ENCODE data around the gene DAGLA. TPM values are rescaled to one million over a fixed set of nuclear protein-coding genes. Genes with fewer than 3 reads are reported as not detected.

DAGLA gene
- total and polyA plus RNA-seq, 10 donors: 0.27 to 5.0 (median 3.3) TPM

- 86 to 94% (median 90%) methylated on average over 18 of the region's 18 CpGs for WGBS, 5 donors
- H3K4me3 ChIP-seq: no peak overlapping the region
- no peaks in the 10 kb centered on the region for H3K36me3 ChIP-seq
Measured at GRCh38 chr11:61773809-61774208, 93.6 kb downstream of the DAGLA start.

GRCh38 chr11:61774411-61774810, 94.2 kb downstream of the DAGLA start:
- H3K9me3 ChIP-seq: no peaks in the 10 kb centered on the region
- H3K36me3 ChIP-seq: no peaks in the 10 kb centered on the region
- H3K4me1 ChIP-seq: peaks cover 8 to 39% (median 20%) of the 10 kb centered on the region in 6 donors
- no peak for DNase-seq
- no peak overlapping the region for H3K4me3 ChIP-seq
- WGBS, 5 donors: 83 to 90% (median 86%) methylated on average over 11 to 12 of the region's 12 CpGs
- intact Hi-C loops (cut with DNase I; ENCODE audit: low total_unique reads): no loop called here
- H3K27ac ChIP-seq: no peak overlapping the region
- H3K27me3 ChIP-seq (replicated peaks in 1 of 7): peaks cover 0 to 18% (median 0%) of the 10 kb centered on the region in 7 donors
- no peak for TF ChIP-seq POLR2A (IDR thresholded peaks at IDR 0.05)
- no peak for TF ChIP-seq POLR2AphosphoS5 (IDR thresholded peaks at IDR 0.05)
- TF ChIP-seq CTCF (IDR thresholded peaks at IDR 0.05 in 8 of 11, conservative IDR thresholded peaks at IDR 0.05 in 3 of 11): no peak

More at GRCh38 chr11:61773809-61774208, 93.6 kb downstream of the DAGLA start:
- peaks cover 8 to 39% (median 20%) of the 10 kb centered on the region in 6 donors for H3K4me1 ChIP-seq
- no peak overlapping the region for H3K27ac ChIP-seq
- intact Hi-C loops (cut with DNase I; ENCODE audit: low total_unique reads): no loop called here
- no peak for DNase-seq
- TF ChIP-seq POLR2AphosphoS5 (IDR thresholded peaks at IDR 0.05): no peak
- TF ChIP-seq POLR2A (IDR thresholded peaks at IDR 0.05): no peak
- TF ChIP-seq CTCF (IDR thresholded peaks at IDR 0.05 in 8 of 11, conservative IDR thresholded peaks at IDR 0.05 in 3 of 11): no peak
- peaks cover 0 to 18% (median 0%) of the 10 kb centered on the region in 7 donors for H3K27me3 ChIP-seq (replicated peaks in 1 of 7)
- no peaks in the 10 kb centered on the region for H3K9me3 ChIP-seq

GRCh38 chr11:61775106-61775505, 94.9 kb downstream of the DAGLA start:
- no peak overlapping the region for H3K27ac ChIP-seq
- H3K4me3 ChIP-seq: no peak overlapping the region
- peaks cover 8 to 39% (median 20%) of the 10 kb centered on the region in 6 donors for H3K4me1 ChIP-seq
- WGBS, 5 donors: 84 to 98% (median 93%) methylated on average over 5 to 6 of the region's 6 CpGs
- TF ChIP-seq POLR2A (IDR thresholded peaks at IDR 0.05): no peak
- no peak for TF ChIP-seq CTCF (IDR thresholded peaks at IDR 0.05 in 8 of 11, conservative IDR thresholded peaks at IDR 0.05 in 3 of 11)
- H3K9me3 ChIP-seq: no peaks in the 10 kb centered on the region
- DNase-seq: no peak
- H3K36me3 ChIP-seq: no peaks in the 10 kb centered on the region
- peaks cover 0 to 18% (median 0%) of the 10 kb centered on the region in 7 donors for H3K27me3 ChIP-seq (replicated peaks in 1 of 7)
- intact Hi-C loops (cut with DNase I; ENCODE audit: low total_unique reads): no loop called here

- Histone ChIP-seq H3K4me3 (no peak overlapping the region), H3K27me3 (replicated peaks in 1 of 7) (peaks cover 0 to 18% (median 0%) of the 10 kb centered on the region in 7 donors), H3K27ac (no peak overlapping the region), H3K9me3 (no peaks in the 10 kb centered on the region), H3K4me1 (peaks cover 8 to 39% (median 20%) of the 10 kb centered on the region in 6 donors), H3K36me3 (no peaks in the 10 kb centered on the region)
- no peak for TF ChIP-seq POLR2AphosphoS5 (IDR thresholded peaks at IDR 0.05)
- no peak for TF ChIP-seq POLR2A (IDR thresholded peaks at IDR 0.05)
- no peak for TF ChIP-seq CTCF (IDR thresholded peaks at IDR 0.05 in 8 of 11, conservative IDR thresholded peaks at IDR 0.05 in 3 of 11)
- intact Hi-C loops (cut with DNase I; ENCODE audit: low total_unique reads): no loop called here
- whole genome bisulfite sequencing, 5 donors: 74 to 90% (median 83%) methylated on average over 12 to 20 of the region's 20 CpGs
- DNase-seq: no peak
Measured at GRCh38 chr11:61775606-61776554, 95.7 kb downstream of the DAGLA start.
